Natural killer cell (primary cell): ENCODE results near the gene NEU3. TPM values are rescaled to one million over a fixed set of nuclear protein-coding genes. Genes with fewer than 3 reads are reported as not detected.

ENCODE experiments used
- ATAC-seq, 3 donors: fragments of 150-1000 bp in 2 of 3; fragments of 200-7000 bp in 1 of 3; cut with Tn5 transposase; 1 replicate in 1 of 3; 2 replicates in 2 of 3; pipeline ENCODE4 v1.10.0; 2021; ENCODE audit warnings: mild to moderate bottlenecking in 2 of 3, moderate library complexity in 2 of 3
- DNase-seq, 2 donors: peaks; one replicate each; pipeline versions ENCODE4 v3.0.0 to v3.0.0-alpha.2; 2013 to 2021; ENCODE audit warnings: mixed read lengths in 1 of 2
- H3K27ac ChIP-seq: one replicate; pipeline ENCODE4 v1.5.1; 2013; ENCODE audit warnings: mild to moderate bottlenecking, low read length
- H3K27me3 ChIP-seq: one replicate; pipeline ENCODE4 v1.6.1; 2013; ENCODE audit warnings: low read length; ENCODE audit not compliant: control insufficient read depth, insufficient read depth
- H3K36me3 ChIP-seq: one replicate; pipeline ENCODE4 v1.6.1; 2013; ENCODE audit warnings: low read length; ENCODE audit not compliant: control insufficient read depth, insufficient read depth
- H3K4me1 ChIP-seq: one replicate; pipeline ENCODE4 v1.6.1; 2013; ENCODE audit warnings: low read length; ENCODE audit not compliant: control insufficient read depth, insufficient read depth
- H3K4me3 ChIP-seq: one replicate; pipeline ENCODE4 v1.5.1; 2013; ENCODE audit warnings: low read length
- H3K9me3 ChIP-seq: one replicate; pipeline ENCODE4 v1.6.1; 2013; ENCODE audit warnings: low read length; ENCODE audit not compliant: control insufficient read depth, insufficient read depth
- H3K27ac Mint-ChIP-seq, 2 donors: one replicate each; pipeline ENCODE4 v1.8.0; 2022; ENCODE audit warnings: mild to moderate bottlenecking in 2 of 2, mixed read lengths in 2 of 2, moderate library complexity in 1 of 2
- H3K27me3 Mint-ChIP-seq, 2 donors: one replicate each; pipeline ENCODE4 v1.8.0; 2022; ENCODE audit warnings: low read depth in 2 of 2, mixed read lengths in 2 of 2
- H3K36me3 Mint-ChIP-seq: one replicate; pipeline ENCODE4 v1.8.0; 2022; ENCODE audit warnings: mixed read lengths
- H3K4me1 Mint-ChIP-seq, 2 donors: one replicate each; pipeline ENCODE4 v1.8.0; 2022; ENCODE audit warnings: mixed read lengths in 2 of 2
- H3K4me3 Mint-ChIP-seq: one replicate; pipeline ENCODE4 v1.8.0; 2022; ENCODE audit warnings: mild to moderate bottlenecking, moderate library complexity, mixed read lengths
- H3K9me3 Mint-ChIP-seq, 2 donors: one replicate each; pipeline ENCODE4 v1.8.0; 2022; ENCODE audit warnings: mixed read lengths in 2 of 2
- WGBS: methylation state at CpG from one replicate; pipeline ENCODE4 v1.1.7; 2013; ENCODE audit warnings: missing lambda C conversion rate; ENCODE audit not compliant: insufficient coverage; 5-methylcytosine and 5-hydroxymethylcytosine counted together
- intact Hi-C: fragments of 100-400 bp; cut with micrococcal nuclease; formaldehyde crosslinking; loops from one replicate; pipeline ENCODE4 v1.14.2; 2022
- total RNA-seq, 4 donors: library from RNA; stranded (reverse); fragments of 120-200 nt in 1 of 4; gene quantifications; one replicate each; pipeline versions ENCODE4 v1.2.3 to v1.2.4, GENCODE V29; 2013 to 2022
- TF ChIP-seq, protein P1 (sequence below): fragments of 200-600 bp; IDR thresholded peaks from one replicate; pipeline ENCODE4 v1.8.0; 2022; ENCODE audit warnings: antibody characterized with exemption

Gene NEU3
- total RNA-seq, 3 donors from 2014 or later (not counting 1 experiment from before 2014, with no cell fraction given): 16.9 to 24.3 (median 17.5) TPM

- H3K36me3 Mint-ChIP-seq: no peaks in the 10 kb centered on the region
- Histone ChIP-seq H3K27ac (no peak overlapping the region), H3K36me3 (peaks cover 9% of the 10 kb centered on the region), H3K9me3 (no peaks in the 10 kb centered on the region), H3K4me1 (peaks cover 16% of the 10 kb centered on the region), H3K27me3 (no peaks in the 10 kb centered on the region), H3K4me3 (no peak overlapping the region)
- DNase-seq (no peak), ATAC-seq (no peak)
- intact Hi-C loops: no loop called here
- no peaks in the 10 kb centered on the region for H3K27me3 Mint-ChIP-seq
- H3K9me3 Mint-ChIP-seq: no peaks in the 10 kb centered on the region
- peak overlapping the region; percentile 45 for H3K4me3 Mint-ChIP-seq
- H3K27ac Mint-ChIP-seq: peak overlapping the region in 1 of 2 donors; percentile 12
- peaks cover 15 to 18% of the 10 kb centered on the region in 2 donors for H3K4me1 Mint-ChIP-seq
- TF ChIP-seq, protein P1, sequence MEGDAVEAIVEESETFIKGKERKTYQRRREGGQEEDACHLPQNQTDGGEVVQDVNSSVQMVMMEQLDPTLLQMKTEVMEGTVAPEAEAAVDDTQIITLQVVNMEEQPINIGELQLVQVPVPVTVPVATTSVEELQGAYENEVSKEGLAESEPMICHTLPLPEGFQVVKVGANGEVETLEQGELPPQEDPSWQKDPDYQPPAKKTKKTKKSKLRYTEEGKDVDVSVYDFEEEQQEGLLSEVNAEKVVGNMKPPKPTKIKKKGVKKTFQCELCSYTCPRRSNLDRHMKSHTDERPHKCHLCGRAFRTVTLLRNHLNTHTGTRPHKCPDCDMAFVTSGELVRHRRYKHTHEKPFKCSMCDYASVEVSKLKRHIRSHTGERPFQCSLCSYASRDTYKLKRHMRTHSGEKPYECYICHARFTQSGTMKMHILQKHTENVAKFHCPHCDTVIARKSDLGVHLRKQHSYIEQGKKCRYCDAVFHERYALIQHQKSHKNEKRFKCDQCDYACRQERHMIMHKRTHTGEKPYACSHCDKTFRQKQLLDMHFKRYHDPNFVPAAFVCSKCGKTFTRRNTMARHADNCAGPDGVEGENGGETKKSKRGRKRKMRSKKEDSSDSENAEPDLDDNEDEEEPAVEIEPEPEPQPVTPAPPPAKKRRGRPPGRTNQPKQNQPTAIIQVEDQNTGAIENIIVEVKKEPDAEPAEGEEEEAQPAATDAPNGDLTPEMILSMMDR: no peak
- 88% methylated on average over 1 of the region's 1 CpG for WGBS
These were observed 2.2 kb downstream of the NEU3 start for GRCh38 chr11:74990941-74991340.

GRCh38 chr11:74992852-74993251 lies 4.1 kb downstream of the NEU3 start:
- no peak for ATAC-seq
- H3K36me3 ChIP-seq: peaks cover 9% of the 10 kb centered on the region
- WGBS: 94% methylated on average over 4 of the region's 5 CpGs
- Mint-ChIP-seq H3K9me3 (no peaks in the 10 kb centered on the region), H3K27me3 (no peaks in the 10 kb centered on the region), H3K27ac (no peak overlapping the region), H3K36me3 (no peaks in the 10 kb centered on the region), H3K4me1 (peaks cover 15 to 18% of the 10 kb centered on the region in 2 donors), H3K4me3 (no peak overlapping the region)
- TF ChIP-seq, protein P1: no peak
- H3K27me3 ChIP-seq: no peaks in the 10 kb centered on the region
- intact Hi-C loops: no loop called here
- H3K27ac ChIP-seq: no peak overlapping the region
- H3K9me3 ChIP-seq: no peaks in the 10 kb centered on the region
- DNase-seq: no peak
- H3K4me1 ChIP-seq: peaks cover 16% of the 10 kb centered on the region
- no peak overlapping the region for H3K4me3 ChIP-seq

DNA sequence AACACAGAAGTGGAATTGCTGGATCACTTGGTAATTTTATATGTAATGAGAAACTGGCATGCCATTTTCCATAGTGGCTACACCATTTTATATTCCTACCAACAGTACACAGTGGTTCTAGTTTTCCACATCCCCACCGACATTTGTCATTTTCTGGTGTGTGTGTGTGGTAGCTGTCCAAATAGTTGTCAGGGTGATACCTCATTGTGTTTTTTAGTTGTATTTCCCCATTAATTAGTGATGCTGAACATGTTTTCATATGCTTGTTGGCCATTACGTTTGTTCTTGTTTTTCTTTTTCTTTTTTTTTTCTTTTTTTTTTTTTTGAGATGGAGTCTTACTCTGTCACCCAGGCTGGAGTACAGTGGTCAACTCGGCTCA lies 12.2 kb downstream of the NEU3 start:
- intact Hi-C loops: no loop called here
- Mint-ChIP-seq H3K27ac (no peak overlapping the region), H3K27me3 (no peaks in the 10 kb centered on the region), H3K36me3 (no peaks in the 10 kb centered on the region), H3K9me3 (no peaks in the 10 kb centered on the region), H3K4me3 (no peak overlapping the region), H3K4me1 (no peaks in the 10 kb centered on the region)
- H3K36me3 ChIP-seq: peaks cover 7% of the 10 kb centered on the region
- H3K27me3 ChIP-seq: no peaks in the 10 kb centered on the region
- TF ChIP-seq, protein P1: no peak
- 95% methylated on average over 2 of the region's 3 CpGs for WGBS
- H3K4me1 ChIP-seq: no peaks in the 10 kb centered on the region
- DNase-seq (no peak), ATAC-seq (no peak)
- no peak overlapping the region for H3K27ac ChIP-seq
- no peaks in the 10 kb centered on the region for H3K9me3 ChIP-seq
- H3K4me3 ChIP-seq: no peak overlapping the region

GRCh38 chr11:75001686-75002085 lies 13.0 kb downstream of the NEU3 start:
- Mint-ChIP-seq H3K27ac (no peak overlapping the region), H3K4me1 (no peaks in the 10 kb centered on the region), H3K36me3 (peaks cover 1% of the 10 kb centered on the region), H3K27me3 (no peaks in the 10 kb centered on the region), H3K4me3 (no peak overlapping the region), H3K9me3 (no peaks in the 10 kb centered on the region)
- DNase-seq: no peak
- no peak for ATAC-seq
- Histone ChIP-seq H3K27me3 (no peaks in the 10 kb centered on the region), H3K27ac (no peak overlapping the region), H3K9me3 (no peaks in the 10 kb centered on the region), H3K36me3 (peaks cover 13% of the 10 kb centered on the region), H3K4me1 (no peaks in the 10 kb centered on the region), H3K4me3 (no peak overlapping the region)
- TF ChIP-seq, protein P1: no peak
- WGBS: 98% methylated on average over 3 of the region's 3 CpGs
- intact Hi-C loops: no loop called here
